ENCODE data around the gene LEFTY1.

Gene LEFTY1

DNA sequence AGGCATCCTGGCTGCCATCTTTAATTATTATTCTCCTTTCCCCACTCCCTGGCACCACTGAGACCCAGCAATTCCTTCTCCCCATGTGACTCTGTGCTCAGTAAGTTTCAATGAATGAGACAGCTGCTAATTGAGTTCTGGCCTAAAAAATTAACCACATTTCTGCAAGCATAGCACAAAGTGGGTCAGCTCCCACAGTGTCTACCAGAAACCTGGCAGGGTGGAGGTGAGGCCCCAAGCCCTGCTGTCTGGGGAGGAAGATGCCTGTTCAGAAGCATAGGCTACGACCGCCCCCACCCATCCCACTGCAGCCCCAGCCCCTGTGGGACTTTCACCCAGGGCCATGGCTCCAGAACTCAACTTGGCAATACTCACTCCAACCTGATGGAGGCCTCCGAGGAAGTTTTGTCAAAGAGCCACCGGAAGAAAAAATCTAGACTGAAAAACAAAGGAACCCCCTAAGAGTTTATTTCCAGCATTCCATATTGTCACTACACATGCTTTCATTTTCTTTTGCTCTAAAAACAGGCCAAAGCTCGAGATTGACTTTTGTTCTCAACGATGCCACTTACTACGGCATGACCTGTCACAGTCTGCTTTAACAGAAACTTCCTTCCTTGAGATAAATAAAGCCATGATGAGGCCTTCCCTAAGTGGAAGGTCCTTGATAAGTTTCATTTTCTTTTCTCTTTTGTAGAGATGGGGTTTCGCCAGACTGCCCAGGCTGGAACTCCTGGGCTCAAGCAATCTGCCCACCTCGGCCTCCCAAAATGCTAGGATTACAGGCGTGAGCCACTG, 33.2 kb downstream of the LEFTY1 start:
- no peak for TF ChIP-seq NFIC (IDR thresholded peaks at IDR 0.05)
- no peak for TF ChIP-seq EGR1 (IDR thresholded peaks at IDR 0.05)
- TF ChIP-seq TEAD4 (IDR thresholded peaks at IDR 0.05), result no peak
- TF ChIP-seq MAX (IDR thresholded peaks at IDR 0.05), result no peak
- no peak for TF ChIP-seq ZBTB7A (IDR thresholded peaks at IDR 0.05; ENCODE audit: low read depth)
- no peak for TF ChIP-seq TCF12 (IDR thresholded peaks at IDR 0.05; ENCODE audit: low read depth)
- TF ChIP-seq, protein P1, sequence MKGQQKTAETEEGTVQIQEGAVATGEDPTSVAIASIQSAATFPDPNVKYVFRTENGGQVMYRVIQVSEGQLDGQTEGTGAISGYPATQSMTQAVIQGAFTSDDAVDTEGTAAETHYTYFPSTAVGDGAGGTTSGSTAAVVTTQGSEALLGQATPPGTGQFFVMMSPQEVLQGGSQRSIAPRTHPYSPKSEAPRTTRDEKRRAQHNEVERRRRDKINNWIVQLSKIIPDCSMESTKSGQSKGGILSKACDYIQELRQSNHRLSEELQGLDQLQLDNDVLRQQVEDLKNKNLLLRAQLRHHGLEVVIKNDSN (IDR thresholded peaks at IDR 0.05), result no peak
- no peak for TF ChIP-seq CEBPB (IDR thresholded peaks at IDR 0.05)
- TF ChIP-seq CREB1 (IDR thresholded peaks at IDR 0.05; ENCODE audit: low read depth), result no peak
- no peak for TF ChIP-seq YY1 (IDR thresholded peaks at IDR 0.05; ENCODE audit: low read depth)
- TF ChIP-seq FOXM1 (IDR thresholded peaks at IDR 0.05; ENCODE audit: borderline replicate concordance, low read depth), result no peak
- no peak for TF ChIP-seq EP300 (IDR thresholded peaks at IDR 0.05; ENCODE audit: borderline replicate concordance)
- TF ChIP-seq RAD21 (IDR thresholded peaks at IDR 0.05; ENCODE audit: low read depth), result no peak

DNA sequence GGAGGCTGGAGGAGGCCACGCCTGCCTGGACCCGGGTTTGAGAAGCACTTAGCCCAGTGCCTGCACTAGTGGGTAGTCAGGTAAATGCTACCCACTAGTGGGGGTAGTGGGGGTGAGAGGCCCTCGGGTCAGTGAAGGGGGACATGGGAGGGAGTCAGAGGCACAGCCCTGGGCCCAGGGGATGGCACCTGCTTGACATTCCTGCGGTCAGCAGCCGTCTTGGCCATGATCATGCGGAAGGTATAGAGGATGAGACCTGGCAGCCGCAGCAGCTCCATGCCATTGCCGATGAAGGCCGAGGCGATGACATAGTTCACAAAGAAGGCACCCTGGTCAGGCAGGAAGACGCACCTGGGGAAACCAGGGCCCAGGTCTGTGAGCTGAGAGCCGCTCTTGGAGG, 35.5 kb downstream of the LEFTY1 start:
- no peak for TF ChIP-seq EGR1 (IDR thresholded peaks at IDR 0.05)
- no peak for TF ChIP-seq CREB1 (IDR thresholded peaks at IDR 0.05; ENCODE audit: low read depth)
- no peak for TF ChIP-seq CEBPB (IDR thresholded peaks at IDR 0.05)
- TF ChIP-seq, protein P2, sequence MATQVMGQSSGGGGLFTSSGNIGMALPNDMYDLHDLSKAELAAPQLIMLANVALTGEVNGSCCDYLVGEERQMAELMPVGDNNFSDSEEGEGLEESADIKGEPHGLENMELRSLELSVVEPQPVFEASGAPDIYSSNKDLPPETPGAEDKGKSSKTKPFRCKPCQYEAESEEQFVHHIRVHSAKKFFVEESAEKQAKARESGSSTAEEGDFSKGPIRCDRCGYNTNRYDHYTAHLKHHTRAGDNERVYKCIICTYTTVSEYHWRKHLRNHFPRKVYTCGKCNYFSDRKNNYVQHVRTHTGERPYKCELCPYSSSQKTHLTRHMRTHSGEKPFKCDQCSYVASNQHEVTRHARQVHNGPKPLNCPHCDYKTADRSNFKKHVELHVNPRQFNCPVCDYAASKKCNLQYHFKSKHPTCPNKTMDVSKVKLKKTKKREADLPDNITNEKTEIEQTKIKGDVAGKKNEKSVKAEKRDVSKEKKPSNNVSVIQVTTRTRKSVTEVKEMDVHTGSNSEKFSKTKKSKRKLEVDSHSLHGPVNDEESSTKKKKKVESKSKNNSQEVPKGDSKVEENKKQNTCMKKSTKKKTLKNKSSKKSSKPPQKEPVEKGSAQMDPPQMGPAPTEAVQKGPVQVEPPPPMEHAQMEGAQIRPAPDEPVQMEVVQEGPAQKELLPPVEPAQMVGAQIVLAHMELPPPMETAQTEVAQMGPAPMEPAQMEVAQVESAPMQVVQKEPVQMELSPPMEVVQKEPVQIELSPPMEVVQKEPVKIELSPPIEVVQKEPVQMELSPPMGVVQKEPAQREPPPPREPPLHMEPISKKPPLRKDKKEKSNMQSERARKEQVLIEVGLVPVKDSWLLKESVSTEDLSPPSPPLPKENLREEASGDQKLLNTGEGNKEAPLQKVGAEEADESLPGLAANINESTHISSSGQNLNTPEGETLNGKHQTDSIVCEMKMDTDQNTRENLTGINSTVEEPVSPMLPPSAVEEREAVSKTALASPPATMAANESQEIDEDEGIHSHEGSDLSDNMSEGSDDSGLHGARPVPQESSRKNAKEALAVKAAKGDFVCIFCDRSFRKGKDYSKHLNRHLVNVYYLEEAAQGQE (IDR thresholded peaks at IDR 0.05; ENCODE audit: low read depth), result no peak
- no peak for TF ChIP-seq YY1 (IDR thresholded peaks at IDR 0.05; ENCODE audit: low read depth)
- TF ChIP-seq ZBTB7A (IDR thresholded peaks at IDR 0.05; ENCODE audit: low read depth), result no peak
- TF ChIP-seq TAF1 (IDR thresholded peaks at IDR 0.05; ENCODE audit: low read depth), result no peak

DNA sequence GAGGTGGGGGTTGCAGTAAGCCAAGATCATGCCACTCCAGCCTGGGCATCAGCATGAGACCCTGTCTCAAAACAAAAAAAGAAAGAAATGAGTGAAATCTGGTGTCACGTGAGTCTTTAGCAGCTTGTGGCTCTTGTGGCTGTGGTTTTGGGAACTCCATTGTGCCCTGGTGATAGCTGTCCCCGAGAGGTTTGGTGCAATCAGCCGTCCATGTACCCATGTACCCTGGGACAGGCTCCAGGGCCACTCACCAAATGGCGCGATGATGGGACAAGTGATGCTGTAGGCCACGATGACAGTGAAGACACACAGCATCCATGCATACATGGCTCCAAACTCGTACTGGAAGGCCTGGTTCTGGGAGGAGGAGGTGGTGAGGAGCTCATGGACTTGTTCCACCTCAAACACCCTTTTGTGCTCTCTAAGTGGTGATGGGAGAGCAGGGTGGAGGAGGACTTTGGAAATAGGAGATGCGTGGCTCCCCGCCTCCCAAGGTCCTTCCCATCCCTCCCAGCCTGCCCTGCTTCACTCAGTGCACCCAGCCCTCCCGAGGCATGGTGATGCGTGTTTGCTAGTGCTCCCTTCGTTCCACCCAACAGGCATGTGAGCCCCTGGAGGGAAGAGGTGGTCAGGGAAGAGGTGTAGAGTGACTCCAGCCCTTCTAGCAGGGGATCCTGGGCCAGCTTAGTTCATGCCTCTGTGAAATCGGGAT, 36.4 kb downstream of the LEFTY1 start:
- TF ChIP-seq, protein P1 (IDR thresholded peaks at IDR 0.05), result no peak
- TF ChIP-seq TCF12 (IDR thresholded peaks at IDR 0.05; ENCODE audit: low read depth) (no peak), TAF1 (IDR thresholded peaks at IDR 0.05; ENCODE audit: low read depth) (no peak), CEBPB (IDR thresholded peaks at IDR 0.05) (no peak), EP300 (IDR thresholded peaks at IDR 0.05; ENCODE audit: borderline replicate concordance) (no peak), TEAD4 (IDR thresholded peaks at IDR 0.05) (no peak), YY1 (IDR thresholded peaks at IDR 0.05; ENCODE audit: low read depth) (no peak), EGR1 (IDR thresholded peaks at IDR 0.05) (no peak), RAD21 (IDR thresholded peaks at IDR 0.05; ENCODE audit: low read depth) (no peak), CREB1 (IDR thresholded peaks at IDR 0.05; ENCODE audit: low read depth) (no peak), MAX (IDR thresholded peaks at IDR 0.05) (no peak), NFIC (IDR thresholded peaks at IDR 0.05) (no peak), FOXM1 (IDR thresholded peaks at IDR 0.05; ENCODE audit: borderline replicate concordance, low read depth) (no peak), ZBTB7A (IDR thresholded peaks at IDR 0.05; ENCODE audit: low read depth) (no peak)
- TF ChIP-seq, protein P2 (IDR thresholded peaks at IDR 0.05; ENCODE audit: low read depth), result no peak

GRCh38 chr1:225851805-225852204, 37.1 kb downstream of the LEFTY1 start:
- TF ChIP-seq YY1 (IDR thresholded peaks at IDR 0.05; ENCODE audit: low read depth), result no peak
- TF ChIP-seq CEBPB (IDR thresholded peaks at IDR 0.05), result no peak
- no peak for TF ChIP-seq ZBTB7A (IDR thresholded peaks at IDR 0.05; ENCODE audit: low read depth)
- TF ChIP-seq MAX (IDR thresholded peaks at IDR 0.05), result no peak
- no peak for TF ChIP-seq NFIC (IDR thresholded peaks at IDR 0.05)
- no peak for TF ChIP-seq EGR1 (IDR thresholded peaks at IDR 0.05)
- no peak for TF ChIP-seq CREB1 (IDR thresholded peaks at IDR 0.05; ENCODE audit: low read depth)
- TF ChIP-seq, protein P1 (IDR thresholded peaks at IDR 0.05), result no peak
- no peak for TF ChIP-seq FOXM1 (IDR thresholded peaks at IDR 0.05; ENCODE audit: borderline replicate concordance, low read depth)
- TF ChIP-seq, protein P2 (IDR thresholded peaks at IDR 0.05; ENCODE audit: low read depth), result no peak
- TF ChIP-seq RAD21 (IDR thresholded peaks at IDR 0.05; ENCODE audit: low read depth), result no peak
- TF ChIP-seq TAF1 (IDR thresholded peaks at IDR 0.05; ENCODE audit: low read depth), result no peak
- TF ChIP-seq EP300 (IDR thresholded peaks at IDR 0.05; ENCODE audit: borderline replicate concordance), result no peak
- no peak for TF ChIP-seq TEAD4 (IDR thresholded peaks at IDR 0.05)
- no peak for TF ChIP-seq TCF12 (IDR thresholded peaks at IDR 0.05; ENCODE audit: low read depth)

All from Ishikawa (cell line).